ENCODE results near the gene USF1.

Gene USF1

GRCh38 chr1:161045736-161046604, at the start of gene USF1:
TSS of gene USF1 (minus strand) at chr1:161045977. CDS start at chr1:161043275, 2,702 bp downstream.
- TF ChIP-seq CTCF (IDR thresholded peaks at IDR 0.05), result no peak
- H3K4me1 ChIP-seq (ENCODE audit: control insufficient read depth in 1 of 2, insufficient read depth in 1 of 2, low read depth in 1 of 2, low read length in 1 of 2), result peaks cover 28 to 31% of the 10 kb centered on the region in 2 experiments
- H3K9me3 ChIP-seq, result no peaks in the 10 kb centered on the region
- H3K27ac ChIP-seq, result peak within 1 kb of the TSS; percentile 98
- H3K27me3 ChIP-seq, result no peaks in the 10 kb centered on the region
- peaks cover 68% of the 10 kb centered on the region for H3K36me3 ChIP-seq
- H3K4me3 ChIP-seq (ENCODE audit: low read depth in 1 of 2, low read length in 1 of 2), result peak within 1 kb of the TSS; percentile 99

- Histone ChIP-seq H3K4me1 (ENCODE audit: control insufficient read depth in 1 of 2, insufficient read depth in 1 of 2, low read depth in 1 of 2, low read length in 1 of 2) (peaks cover 25 to 29% of the 10 kb centered on the region in 2 experiments), H3K36me3 (no peaks in the 10 kb centered on the region), H3K27me3 (peaks cover 11% of the 10 kb centered on the region), H3K27ac (no peak overlapping the region), H3K4me3 (ENCODE audit: low read depth in 1 of 2, low read length in 1 of 2) (no peak overlapping the region), H3K9me3 (no peaks in the 10 kb centered on the region)
- TF ChIP-seq CTCF (IDR thresholded peaks at IDR 0.05), result no peak
These were observed 49.5 kb upstream of the USF1 start for GRCh38 chr1:161095230-161095629.

GRCh38 chr1:161094481-161094880, 48.7 kb upstream of the USF1 start:
- H3K36me3 ChIP-seq, result no peaks in the 10 kb centered on the region
- no peaks in the 10 kb centered on the region for H3K9me3 ChIP-seq
- no peak for TF ChIP-seq CTCF (IDR thresholded peaks at IDR 0.05)
- H3K4me3 ChIP-seq (ENCODE audit: low read depth in 1 of 2, low read length in 1 of 2), result no peak overlapping the region
- no peak overlapping the region for H3K27ac ChIP-seq
- H3K27me3 ChIP-seq, result peaks cover 11% of the 10 kb centered on the region
- H3K4me1 ChIP-seq (ENCODE audit: control insufficient read depth in 1 of 2, insufficient read depth in 1 of 2, low read depth in 1 of 2, low read length in 1 of 2), result peaks cover 25 to 29% of the 10 kb centered on the region in 2 experiments

GRCh38 chr1:161092621-161093028, 46.8 kb upstream of the USF1 start:
- H3K4me1 ChIP-seq (ENCODE audit: control insufficient read depth in 1 of 2, insufficient read depth in 1 of 2, low read depth in 1 of 2, low read length in 1 of 2), result peaks cover 13 to 15% of the 10 kb centered on the region in 2 experiments
- no peaks in the 10 kb centered on the region for H3K9me3 ChIP-seq
- H3K4me3 ChIP-seq (ENCODE audit: low read depth in 1 of 2, low read length in 1 of 2), result no peak overlapping the region
- H3K27me3 ChIP-seq, result no peaks in the 10 kb centered on the region
- TF ChIP-seq CTCF (IDR thresholded peaks at IDR 0.05), result no peak
- no peak overlapping the region for H3K27ac ChIP-seq
- H3K36me3 ChIP-seq, result no peaks in the 10 kb centered on the region

GRCh38 chr1:161091796-161092507, 46.2 kb upstream of the USF1 start:
- Histone ChIP-seq H3K4me3 (ENCODE audit: low read depth in 1 of 2, low read length in 1 of 2) (no peak overlapping the region), H3K27me3 (no peaks in the 10 kb centered on the region), H3K36me3 (no peaks in the 10 kb centered on the region), H3K4me1 (ENCODE audit: control insufficient read depth in 1 of 2, insufficient read depth in 1 of 2, low read depth in 1 of 2, low read length in 1 of 2) (peaks cover 7 to 9% of the 10 kb centered on the region in 2 experiments), H3K9me3 (no peaks in the 10 kb centered on the region), H3K27ac (no peak overlapping the region)
- TF ChIP-seq CTCF (IDR thresholded peaks at IDR 0.05), result no peak
